Measurements from ENCODE around the gene ITPRID2.

- TF ChIP-seq EZH2 (IDR thresholded peaks at IDR 0.05; ENCODE audit: borderline replicate concordance, low read depth, low read length, severe bottlenecking) (no peak), CTCF (IDR thresholded peaks at IDR 0.05; ENCODE audit: borderline replicate concordance, extremely low read depth, low read length, poor library complexity, severe bottlenecking) (no peak)
These were observed 37.8 kb upstream of the ITPRID2 start for GRCh38 chr2:181853696-181854095.

Data from DND-41 (cell line).